SK-N-SH treated with all-trans-retinoic acid at 6 μM for 48 hours (cell line): ENCODE data around the gene GOSR2.

Source experiments
- ATAC-seq: fragments of 200-7000 bp; cut with Tn5 transposase; 3 replicates; pipeline ENCODE4 v1.9.1; 2020; ENCODE audit warnings: mild to moderate bottlenecking, moderate library complexity
- ARNTL ChIP-seq: fragments of 450-650 bp; formaldehyde crosslinking; IDR thresholded peaks from 2 replicates; pipeline ENCODE4 v1.5.0; 2020; ENCODE audit warnings: low read depth, mild to moderate bottlenecking, moderate library complexity, borderline replicate concordance
- BACH2 ChIP-seq: fragments of 250-450 bp; sonication (Bioruptor Pico); IDR thresholded peaks from 2 replicates; pipeline ENCODE4 v1.9.0; 2021; ENCODE audit warnings: mild to moderate bottlenecking, borderline replicate concordance
- CSRNP3 ChIP-seq: fragments of 250-450 bp; sonication (Bioruptor Pico); IDR thresholded peaks from 2 replicates; pipeline ENCODE4 v1.5.1; 2021; ENCODE audit warnings: mild to moderate bottlenecking, moderate library complexity
- ESRRG ChIP-seq: fragments of 250-450 bp; sonication (Bioruptor Pico); IDR thresholded peaks from 2 replicates; pipeline ENCODE4 v1.6.1; 2021; ENCODE audit warnings: mild to moderate bottlenecking
- GLIS3 ChIP-seq: fragments of 250-450 bp; sonication (Bioruptor Pico); IDR thresholded peaks from 2 replicates; pipeline ENCODE4 v1.5.0; 2020; ENCODE audit warnings: mild to moderate bottlenecking, moderate library complexity
- ISL1 ChIP-seq: fragments of 250-450 bp; sonication (Bioruptor Pico); IDR thresholded peaks from 2 replicates; pipeline ENCODE4 v2.1.2; 2022; ENCODE audit warnings: mild to moderate bottlenecking, moderate library complexity
- PPARA ChIP-seq: fragments of 250-450 bp; sonication (Bioruptor Pico); IDR thresholded peaks from 2 replicates; pipeline ENCODE4 v1.5.0; 2020; ENCODE audit warnings: mild to moderate bottlenecking, borderline replicate concordance
- TCF4 ChIP-seq: fragments of 250-450 bp; sonication (Bioruptor Pico); IDR thresholded peaks from 2 replicates; pipeline ENCODE4 v1.8.0; 2021; ENCODE audit warnings: mild to moderate bottlenecking, moderate library complexity, borderline replicate concordance
- TOX ChIP-seq: fragments of 250-450 bp; sonication (Bioruptor Pico); IDR thresholded peaks from 2 replicates; pipeline ENCODE4 v1.8.0; 2021; ENCODE audit warnings: mild to moderate bottlenecking, moderate library complexity, borderline replicate concordance
- ZC3H10 ChIP-seq: fragments of 250-450 bp; sonication (Bioruptor Pico); IDR thresholded peaks from 2 replicates; pipeline ENCODE4 v1.5.1; 2021; ENCODE audit warnings: mild to moderate bottlenecking, moderate library complexity
- ZFP3 ChIP-seq: fragments of 250-450 bp; sonication (Bioruptor Pico); IDR thresholded peaks from 2 replicates; pipeline ENCODE4 v1.5.0; 2020; ENCODE audit warnings: mild to moderate bottlenecking, moderate library complexity
- ZFP30 ChIP-seq: fragments of 450-650 bp; formaldehyde crosslinking; IDR thresholded peaks from 2 replicates; pipeline ENCODE4 v1.5.0; 2022; ENCODE audit warnings: mild to moderate bottlenecking, moderate library complexity
- ZNF565 ChIP-seq: fragments of 450-650 bp; formaldehyde crosslinking; conservative IDR thresholded peaks from 2 replicates; pipeline ENCODE4 v1.5.0; 2020; ENCODE audit warnings: low read depth, mild to moderate bottlenecking, moderate library complexity
- ZNF70 ChIP-seq: fragments of 450-650 bp; formaldehyde crosslinking; IDR thresholded peaks from 2 replicates; pipeline ENCODE4 v1.5.0; 2020; ENCODE audit warnings: mild to moderate bottlenecking, moderate library complexity
- TF ChIP-seq, protein P1 (sequence below): fragments of 250-450 bp; sonication (Bioruptor Pico); IDR thresholded peaks from 2 replicates; pipeline ENCODE4 v1.8.0; 2021; ENCODE audit warnings: low read depth, mild to moderate bottlenecking, moderate library complexity, borderline replicate concordance
- TF ChIP-seq, protein P2 (sequence below): fragments of 250-450 bp; sonication (Bioruptor Pico); IDR thresholded peaks from 2 replicates; pipeline ENCODE4 v1.8.0; 2020; ENCODE audit warnings: mild to moderate bottlenecking, moderate library complexity, borderline replicate concordance
- TF ChIP-seq, protein P3 (sequence below): fragments of 250-450 bp; sonication (Bioruptor Pico); IDR thresholded peaks from 2 replicates; pipeline ENCODE4 v1.5.1; 2020; ENCODE audit warnings: low read depth, mild to moderate bottlenecking, moderate library complexity

GOSR2 gene

GRCh38 chr17:46881015-46881414 is 41.9 kb upstream of the GOSR2 start:
- no peak for TF ChIP-seq TOX (CRISPR knock-in tag)
- no peak for TF ChIP-seq ZFP3 (CRISPR knock-in tag)
- no peak for TF ChIP-seq ESRRG (CRISPR knock-in tag)
- TF ChIP-seq, protein P1, sequence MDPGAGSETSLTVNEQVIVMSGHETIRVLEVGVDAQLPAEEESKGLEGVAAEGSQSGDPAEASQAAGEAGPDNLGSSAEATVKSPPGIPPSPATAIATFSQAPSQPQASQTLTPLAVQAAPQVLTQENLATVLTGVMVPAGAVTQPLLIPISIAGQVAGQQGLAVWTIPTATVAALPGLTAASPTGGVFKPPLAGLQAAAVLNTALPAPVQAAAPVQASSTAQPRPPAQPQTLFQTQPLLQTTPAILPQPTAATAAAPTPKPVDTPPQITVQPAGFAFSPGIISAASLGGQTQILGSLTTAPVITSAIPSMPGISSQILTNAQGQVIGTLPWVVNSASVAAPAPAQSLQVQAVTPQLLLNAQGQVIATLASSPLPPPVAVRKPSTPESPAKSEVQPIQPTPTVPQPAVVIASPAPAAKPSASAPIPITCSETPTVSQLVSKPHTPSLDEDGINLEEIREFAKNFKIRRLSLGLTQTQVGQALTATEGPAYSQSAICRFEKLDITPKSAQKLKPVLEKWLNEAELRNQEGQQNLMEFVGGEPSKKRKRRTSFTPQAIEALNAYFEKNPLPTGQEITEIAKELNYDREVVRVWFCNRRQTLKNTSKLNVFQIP (CRISPR knock-in tag), result no peak
- no peak for TF ChIP-seq ZNF565 (CRISPR knock-in tag)
- TF ChIP-seq CSRNP3 (CRISPR knock-in tag), result no peak
- no peak for TF ChIP-seq ISL1 (CRISPR knock-in tag)
- ATAC-seq, result no peak

GRCh38 chr17:46882666-46883065 is 40.3 kb upstream of the GOSR2 start:
- no peak for TF ChIP-seq ARNTL (CRISPR knock-in tag)
- TF ChIP-seq, protein P2, sequence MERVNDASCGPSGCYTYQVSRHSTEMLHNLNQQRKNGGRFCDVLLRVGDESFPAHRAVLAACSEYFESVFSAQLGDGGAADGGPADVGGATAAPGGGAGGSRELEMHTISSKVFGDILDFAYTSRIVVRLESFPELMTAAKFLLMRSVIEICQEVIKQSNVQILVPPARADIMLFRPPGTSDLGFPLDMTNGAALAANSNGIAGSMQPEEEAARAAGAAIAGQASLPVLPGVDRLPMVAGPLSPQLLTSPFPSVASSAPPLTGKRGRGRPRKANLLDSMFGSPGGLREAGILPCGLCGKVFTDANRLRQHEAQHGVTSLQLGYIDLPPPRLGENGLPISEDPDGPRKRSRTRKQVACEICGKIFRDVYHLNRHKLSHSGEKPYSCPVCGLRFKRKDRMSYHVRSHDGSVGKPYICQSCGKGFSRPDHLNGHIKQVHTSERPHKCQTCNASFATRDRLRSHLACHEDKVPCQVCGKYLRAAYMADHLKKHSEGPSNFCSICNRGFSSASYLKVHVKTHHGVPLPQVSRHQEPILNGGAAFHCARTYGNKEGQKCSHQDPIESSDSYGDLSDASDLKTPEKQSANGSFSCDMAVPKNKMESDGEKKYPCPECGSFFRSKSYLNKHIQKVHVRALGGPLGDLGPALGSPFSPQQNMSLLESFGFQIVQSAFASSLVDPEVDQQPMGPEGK (CRISPR knock-in tag), result no peak
- no peak for TF ChIP-seq ZNF565 (CRISPR knock-in tag)
- TF ChIP-seq, protein P1 (CRISPR knock-in tag), result no peak
- TF ChIP-seq, protein P3, sequence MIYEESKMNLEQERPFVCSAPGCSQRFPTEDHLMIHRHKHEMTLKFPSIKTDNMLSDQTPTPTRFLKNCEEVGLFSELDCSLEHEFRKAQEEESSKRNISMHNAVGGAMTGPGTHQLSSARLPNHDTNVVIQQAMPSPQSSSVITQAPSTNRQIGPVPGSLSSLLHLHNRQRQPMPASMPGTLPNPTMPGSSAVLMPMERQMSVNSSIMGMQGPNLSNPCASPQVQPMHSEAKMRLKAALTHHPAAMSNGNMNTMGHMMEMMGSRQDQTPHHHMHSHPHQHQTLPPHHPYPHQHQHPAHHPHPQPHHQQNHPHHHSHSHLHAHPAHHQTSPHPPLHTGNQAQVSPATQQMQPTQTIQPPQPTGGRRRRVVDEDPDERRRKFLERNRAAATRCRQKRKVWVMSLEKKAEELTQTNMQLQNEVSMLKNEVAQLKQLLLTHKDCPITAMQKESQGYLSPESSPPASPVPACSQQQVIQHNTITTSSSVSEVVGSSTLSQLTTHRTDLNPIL (CRISPR knock-in tag), result no peak
- no peak for TF ChIP-seq TCF4 (CRISPR knock-in tag)
- TF ChIP-seq ISL1 (CRISPR knock-in tag), result no peak
- TF ChIP-seq ZC3H10 (CRISPR knock-in tag), result no peak
- TF ChIP-seq GLIS3 (CRISPR knock-in tag), result no peak
- no peak for ATAC-seq

GRCh38 chr17:46883871-46884520 is 39.0 kb upstream of the GOSR2 start:
- TF ChIP-seq ZFP30 (CRISPR knock-in tag), result no peak
- TF ChIP-seq TOX (CRISPR knock-in tag), result no peak
- no peak for TF ChIP-seq BACH2
- TF ChIP-seq, protein P1 (CRISPR knock-in tag), result no peak
- TF ChIP-seq, protein P3 (CRISPR knock-in tag), result no peak
- TF ChIP-seq ESRRG (CRISPR knock-in tag), result no peak
- TF ChIP-seq PPARA (CRISPR knock-in tag), result no peak
- no peak for TF ChIP-seq ARNTL (CRISPR knock-in tag)
- no peak for TF ChIP-seq ZNF70
- no peak for ATAC-seq
